GM12865 (cell line): ENCODE data around the gene TSSC4.

ENCODE experiments used
- DNase-seq: peaks from one replicate; pipeline ENCODE4 v3.0.0; 2010; ENCODE audit warnings: low read depth
- H3K4me3 ChIP-seq: 2 replicates; pipeline ENCODE4 v1.5.1; 2011; ENCODE audit warnings: mild to moderate bottlenecking, low read depth, low read length, control low read depth
- TF ChIP-seq, protein P1 (sequence below): IDR thresholded peaks from 2 replicates; pipeline ENCODE4 v1.5.1; 2011; ENCODE audit warnings: low read length, control low read depth, low read depth, inconsistent platforms; ENCODE audit not compliant: insufficient read depth; ENCODE audit errors: missing control alignments

TSSC4 gene

DNA sequence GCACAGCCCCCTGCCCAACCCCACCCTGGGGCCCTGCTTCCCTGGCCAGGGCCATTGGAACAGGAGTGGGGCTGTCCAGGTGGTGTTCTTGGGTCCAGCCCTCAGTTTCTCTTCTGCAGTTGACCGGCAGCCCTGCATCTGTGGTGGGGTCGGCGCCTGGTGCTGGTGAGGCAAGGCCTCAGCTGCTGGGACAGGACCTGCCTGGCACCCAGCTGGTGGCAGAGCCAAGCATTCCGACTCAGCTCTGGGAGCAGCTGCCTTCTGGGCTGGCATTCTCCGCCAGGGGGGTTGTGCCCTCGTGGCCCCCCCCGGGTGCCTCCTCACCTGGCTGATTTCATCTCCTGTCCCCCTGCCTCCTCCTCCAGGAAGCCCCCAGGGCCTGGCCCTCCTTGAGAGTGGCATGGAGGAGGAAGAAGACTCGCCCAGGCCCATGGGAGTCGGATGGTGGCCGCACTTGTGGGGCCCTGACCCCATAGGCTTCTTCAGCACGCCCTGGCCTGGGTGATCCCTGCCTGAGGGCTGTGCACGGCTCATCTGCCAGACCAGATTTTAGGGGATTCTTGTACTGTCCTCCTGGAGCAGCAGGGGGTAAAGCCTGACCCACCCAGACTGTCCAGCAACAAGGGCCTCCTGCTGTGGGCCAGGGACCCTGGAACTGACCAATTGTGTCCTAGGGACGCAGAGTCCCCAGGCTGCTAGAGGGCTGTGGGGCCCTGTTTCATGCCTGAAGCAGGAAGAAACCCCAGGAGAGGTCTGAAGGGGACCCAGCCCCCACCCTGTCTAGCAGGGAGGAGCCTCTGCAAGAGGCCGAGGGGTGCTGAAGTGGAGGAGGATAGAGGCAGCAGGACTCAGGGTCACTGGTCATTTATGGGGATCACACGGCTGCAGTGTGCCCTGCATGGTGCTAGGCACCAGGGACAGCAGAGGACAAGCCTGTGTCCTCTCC is 11.8 kb upstream of the TSSC4 start:
- TF ChIP-seq, protein P1, sequence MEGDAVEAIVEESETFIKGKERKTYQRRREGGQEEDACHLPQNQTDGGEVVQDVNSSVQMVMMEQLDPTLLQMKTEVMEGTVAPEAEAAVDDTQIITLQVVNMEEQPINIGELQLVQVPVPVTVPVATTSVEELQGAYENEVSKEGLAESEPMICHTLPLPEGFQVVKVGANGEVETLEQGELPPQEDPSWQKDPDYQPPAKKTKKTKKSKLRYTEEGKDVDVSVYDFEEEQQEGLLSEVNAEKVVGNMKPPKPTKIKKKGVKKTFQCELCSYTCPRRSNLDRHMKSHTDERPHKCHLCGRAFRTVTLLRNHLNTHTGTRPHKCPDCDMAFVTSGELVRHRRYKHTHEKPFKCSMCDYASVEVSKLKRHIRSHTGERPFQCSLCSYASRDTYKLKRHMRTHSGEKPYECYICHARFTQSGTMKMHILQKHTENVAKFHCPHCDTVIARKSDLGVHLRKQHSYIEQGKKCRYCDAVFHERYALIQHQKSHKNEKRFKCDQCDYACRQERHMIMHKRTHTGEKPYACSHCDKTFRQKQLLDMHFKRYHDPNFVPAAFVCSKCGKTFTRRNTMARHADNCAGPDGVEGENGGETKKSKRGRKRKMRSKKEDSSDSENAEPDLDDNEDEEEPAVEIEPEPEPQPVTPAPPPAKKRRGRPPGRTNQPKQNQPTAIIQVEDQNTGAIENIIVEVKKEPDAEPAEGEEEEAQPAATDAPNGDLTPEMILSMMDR, result no peak
- no peak for DNase-seq
- no peak overlapping the region for H3K4me3 ChIP-seq

DNA sequence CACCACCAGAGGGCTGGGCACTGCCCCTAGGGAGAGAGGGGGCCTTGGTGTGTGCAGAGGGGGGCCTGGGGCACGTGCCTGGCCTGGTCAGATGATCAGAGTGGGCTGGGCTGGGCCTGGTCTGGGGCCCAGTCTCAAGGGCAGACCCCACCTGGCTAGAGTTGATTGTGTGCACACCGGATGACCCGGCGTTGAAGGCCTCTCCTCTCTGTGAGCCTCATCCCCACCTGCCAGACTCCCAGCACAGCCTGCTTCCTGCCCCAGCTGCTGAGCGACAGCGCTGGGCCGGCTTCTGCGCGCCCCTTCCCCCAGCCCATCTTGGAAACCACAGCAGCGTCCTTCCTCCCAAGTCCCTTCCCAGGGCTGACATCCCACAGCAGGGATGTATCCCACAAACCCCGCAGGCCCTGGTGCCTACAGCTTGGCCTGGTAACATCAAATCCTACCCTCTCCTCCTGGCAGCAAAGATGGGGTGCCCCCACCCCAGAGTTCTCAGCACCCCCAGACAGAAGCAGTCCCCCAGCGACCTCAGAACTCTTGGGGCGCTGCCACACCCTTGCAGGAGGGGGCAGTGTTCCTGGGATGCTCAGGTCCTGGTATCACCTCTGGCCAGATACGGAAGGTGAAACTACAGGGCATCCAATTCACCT is 11.0 kb upstream of the TSSC4 start:
- no peak overlapping the region for H3K4me3 ChIP-seq
- TF ChIP-seq, protein P1, result no peak
- no peak for DNase-seq

DNA sequence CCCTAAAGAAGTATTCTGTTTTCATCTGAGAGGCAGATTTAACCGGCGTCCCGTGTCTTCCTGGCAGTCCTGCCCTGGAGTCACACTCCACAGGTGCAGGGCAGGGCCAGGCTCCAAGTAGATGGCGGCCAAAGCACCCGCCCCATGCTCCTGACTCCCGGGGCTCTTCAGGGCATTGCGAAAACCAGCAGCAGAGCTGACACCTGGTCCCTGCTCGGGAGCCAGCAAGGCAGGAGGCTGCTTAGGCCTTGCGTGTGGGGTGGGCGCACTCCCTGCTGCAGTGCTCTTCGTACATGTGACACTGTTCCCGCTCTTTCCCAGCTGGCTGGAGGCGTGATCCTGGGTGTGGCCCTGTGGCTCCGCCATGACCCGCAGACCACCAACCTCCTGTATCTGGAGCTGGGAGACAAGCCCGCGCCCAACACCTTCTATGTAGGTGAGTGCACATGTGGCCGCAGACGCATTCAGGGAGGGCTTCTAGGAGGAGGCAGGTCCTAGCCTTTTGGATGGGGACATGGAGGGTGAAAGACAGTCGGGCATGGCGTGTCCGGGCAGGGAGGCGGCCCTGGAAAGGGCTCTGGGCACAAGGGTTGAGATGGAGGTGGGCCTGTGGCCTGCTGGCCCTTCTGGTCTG is 10.3 kb upstream of the TSSC4 start:
- TF ChIP-seq, protein P1, result no peak
- H3K4me3 ChIP-seq, result no peak overlapping the region
- DNase-seq, result no peak

DNA sequence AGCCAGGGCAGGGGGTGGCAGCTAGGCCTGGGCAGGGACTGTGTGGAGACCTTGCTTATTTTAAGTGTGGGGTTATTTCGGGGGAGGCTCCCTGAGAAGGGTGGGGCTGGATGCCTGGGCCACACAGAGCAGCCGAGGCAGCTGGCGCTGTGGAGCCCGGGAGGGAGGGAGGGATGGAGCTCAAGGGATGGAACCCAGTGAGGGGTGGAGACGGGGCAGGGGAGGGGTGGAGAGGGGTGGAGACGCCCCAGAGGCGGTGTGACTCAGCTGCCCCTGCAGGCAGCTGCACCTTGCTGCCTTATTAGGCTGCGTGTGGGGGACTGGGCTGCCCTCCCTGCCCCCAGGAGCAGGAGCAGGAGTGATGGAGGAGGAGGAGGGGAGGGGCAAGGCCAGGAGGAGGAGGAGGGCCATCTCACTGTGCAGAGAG is 9.8 kb upstream of the TSSC4 start:
- no peak overlapping the region for H3K4me3 ChIP-seq
- TF ChIP-seq, protein P1, result no peak
- DNase-seq, result no peak

DNA sequence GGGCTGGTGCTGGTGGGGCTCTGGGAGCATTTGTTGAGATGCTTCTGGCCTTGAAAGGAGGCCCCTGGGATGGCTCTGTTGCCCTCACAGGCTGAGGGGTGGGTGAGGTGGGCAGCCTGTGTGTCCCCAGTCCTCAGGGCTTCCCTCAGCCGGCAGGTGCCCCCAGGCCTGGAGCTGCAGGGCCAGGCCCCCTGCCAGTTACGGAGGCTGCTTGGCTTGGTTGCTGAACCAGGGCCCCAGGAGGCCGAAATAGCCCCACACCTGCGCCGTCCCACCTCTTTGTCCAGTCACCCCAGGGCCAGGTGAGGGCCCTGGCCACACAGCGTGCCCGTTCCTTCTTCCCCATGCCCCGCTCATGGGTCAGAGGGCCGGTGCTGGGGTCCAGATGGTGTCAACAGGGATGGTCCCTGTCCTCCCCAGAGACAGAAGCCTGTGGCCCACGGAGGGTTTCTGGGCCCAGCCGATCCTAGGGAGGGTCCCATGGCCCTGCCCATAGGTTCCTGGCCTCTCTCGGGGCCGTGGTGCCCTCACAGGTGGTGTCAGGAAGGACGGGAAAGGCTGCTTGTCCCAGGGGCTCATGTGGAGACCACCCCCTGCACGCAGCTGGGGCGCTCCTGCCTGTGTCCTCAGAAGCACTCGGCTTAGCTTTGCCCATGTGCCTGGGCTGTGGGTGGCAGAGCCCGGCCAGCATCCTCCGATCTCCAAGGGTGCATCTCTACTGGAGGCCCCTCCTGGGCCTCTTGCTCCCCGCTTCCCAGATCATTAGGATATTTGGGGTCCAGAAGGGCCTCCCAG is 9.2 kb upstream of the TSSC4 start:
- H3K4me3 ChIP-seq, result no peak overlapping the region
- TF ChIP-seq, protein P1, result no peak

DNA sequence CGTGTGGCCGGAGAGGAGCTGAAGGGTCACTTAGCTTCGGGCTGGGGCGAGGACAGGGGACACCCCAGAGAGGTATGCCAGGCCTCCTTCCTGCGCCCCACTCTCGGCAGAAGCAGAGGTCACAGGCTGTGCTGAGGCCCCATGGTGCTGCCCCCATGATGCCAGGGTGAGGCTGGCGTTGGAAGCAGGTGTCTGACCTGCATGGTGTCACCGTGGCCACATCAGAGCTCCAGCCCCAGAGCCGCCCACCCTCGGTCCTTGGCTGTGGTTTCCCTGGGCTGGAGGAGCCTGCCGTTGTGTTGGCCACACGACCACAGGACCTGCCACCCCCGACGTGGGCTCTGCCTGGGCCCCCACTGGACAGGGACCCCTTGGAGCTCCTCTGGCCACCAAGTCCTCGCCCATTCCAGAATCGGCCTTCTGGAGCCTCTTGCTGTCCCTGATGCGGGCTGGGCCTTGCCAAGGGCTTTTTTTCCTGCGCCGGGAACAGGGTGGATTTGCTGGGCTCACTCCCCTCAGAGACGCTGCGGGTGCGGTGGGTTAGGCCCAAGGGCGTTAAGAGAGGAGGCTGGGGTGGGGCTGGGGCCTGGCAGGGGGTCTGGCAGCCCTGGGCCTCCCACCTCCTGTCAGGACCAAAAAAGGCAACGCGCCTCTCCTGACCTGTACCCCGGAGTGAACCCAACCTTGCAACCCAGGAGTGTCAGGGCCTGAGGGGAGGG is 8.2 kb upstream of the TSSC4 start:
- H3K4me3 ChIP-seq, result no peak overlapping the region
- TF ChIP-seq, protein P1, result no peak
- no peak for DNase-seq

More for the DNA sequence above, 9.2 kb upstream of the TSSC4 start:
- no peak for DNase-seq
